ENCODE measurements around the gene GABBR1.

GRCh38 chr6:29637247-29637646 lies 4.3 kb upstream of the GABBR1 start:
- TF ChIP-seq, protein P1, sequence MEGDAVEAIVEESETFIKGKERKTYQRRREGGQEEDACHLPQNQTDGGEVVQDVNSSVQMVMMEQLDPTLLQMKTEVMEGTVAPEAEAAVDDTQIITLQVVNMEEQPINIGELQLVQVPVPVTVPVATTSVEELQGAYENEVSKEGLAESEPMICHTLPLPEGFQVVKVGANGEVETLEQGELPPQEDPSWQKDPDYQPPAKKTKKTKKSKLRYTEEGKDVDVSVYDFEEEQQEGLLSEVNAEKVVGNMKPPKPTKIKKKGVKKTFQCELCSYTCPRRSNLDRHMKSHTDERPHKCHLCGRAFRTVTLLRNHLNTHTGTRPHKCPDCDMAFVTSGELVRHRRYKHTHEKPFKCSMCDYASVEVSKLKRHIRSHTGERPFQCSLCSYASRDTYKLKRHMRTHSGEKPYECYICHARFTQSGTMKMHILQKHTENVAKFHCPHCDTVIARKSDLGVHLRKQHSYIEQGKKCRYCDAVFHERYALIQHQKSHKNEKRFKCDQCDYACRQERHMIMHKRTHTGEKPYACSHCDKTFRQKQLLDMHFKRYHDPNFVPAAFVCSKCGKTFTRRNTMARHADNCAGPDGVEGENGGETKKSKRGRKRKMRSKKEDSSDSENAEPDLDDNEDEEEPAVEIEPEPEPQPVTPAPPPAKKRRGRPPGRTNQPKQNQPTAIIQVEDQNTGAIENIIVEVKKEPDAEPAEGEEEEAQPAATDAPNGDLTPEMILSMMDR (IDR thresholded peaks at IDR 0.05), result no peak
- no peak for TF ChIP-seq POLR2AphosphoS5 (IDR thresholded peaks at IDR 0.05)
